ENCODE measurements around the gene NLGN4X.
"Not testable (repeated sequence)": the region's sequence is repeated elsewhere in the genome, so short reads cannot be mapped to it uniquely, and the experiment has no call there.

The NLGN4X gene

GRCh38 chrX:5916945-5917344 is 311.7 kb downstream of the NLGN4X start:
- no peak for TF ChIP-seq POLR2A (IDR thresholded peaks at IDR 0.05; ENCODE audit: low read depth, low read length)
- FAIRE-seq (no peak), DNase-seq (ENCODE audit: insufficient read length, low spot score) (no peak)

DNA sequence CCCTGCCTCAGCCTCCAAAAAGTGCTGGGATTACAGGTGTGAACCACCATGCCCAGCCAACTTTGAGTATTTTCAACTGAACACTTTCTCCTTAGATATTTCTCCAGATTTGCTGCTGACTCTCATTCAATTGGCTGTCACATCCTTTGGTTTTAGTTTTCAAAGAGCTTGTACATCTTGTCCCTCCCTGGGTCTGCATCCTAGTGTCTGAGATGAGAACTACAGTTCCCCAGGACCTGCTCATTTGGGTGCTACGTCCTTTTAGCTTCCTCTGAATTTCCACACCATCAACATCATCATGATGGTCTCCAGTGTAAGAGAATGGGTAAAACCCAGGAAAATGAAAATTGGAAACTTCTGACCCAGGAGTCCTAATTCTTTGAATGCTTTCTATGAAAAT is 312.9 kb downstream of the NLGN4X start:
- no peak for TF ChIP-seq POLR2A (IDR thresholded peaks at IDR 0.05; ENCODE audit: low read depth, low read length)
- no peak for DNase-seq (ENCODE audit: insufficient read length, low spot score)
- no peak for FAIRE-seq

DNA sequence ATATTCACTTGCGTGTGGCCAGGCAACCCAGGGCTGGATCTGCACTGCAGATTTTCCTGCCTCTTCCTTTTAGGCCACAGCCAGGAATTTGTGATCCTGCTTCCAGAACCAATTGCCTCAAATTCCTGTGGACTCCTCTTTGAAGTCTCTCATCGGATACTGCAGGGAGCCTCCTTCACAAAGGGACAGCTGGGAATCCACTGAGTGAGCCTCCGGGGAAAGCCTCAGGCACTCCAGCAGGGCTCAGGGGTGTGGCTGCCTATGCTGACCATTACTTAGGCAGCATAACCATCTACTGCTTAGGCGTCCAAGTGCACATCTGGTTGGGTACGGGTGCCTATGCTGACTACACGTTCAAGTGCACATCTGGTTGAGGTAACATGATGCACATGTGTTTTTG is 321.5 kb downstream of the NLGN4X start:
- TF ChIP-seq POLR2A (IDR thresholded peaks at IDR 0.05; ENCODE audit: low read depth, low read length): no peak
- no peak for FAIRE-seq
- DNase-seq (ENCODE audit: insufficient read length, low spot score): no peak

GRCh38 chrX:5903586-5904190 is 325.0 kb downstream of the NLGN4X start:
- not testable (repeated sequence) for FAIRE-seq; DNase-seq (ENCODE audit: insufficient read length, low spot score)

GRCh38 chrX:5898463-5898862 is 330.2 kb downstream of the NLGN4X start:
- FAIRE-seq: no peak
- DNase-seq (ENCODE audit: insufficient read length, low spot score): no peak
- TF ChIP-seq POLR2A (IDR thresholded peaks at IDR 0.05; ENCODE audit: low read depth, low read length): no peak

DNA sequence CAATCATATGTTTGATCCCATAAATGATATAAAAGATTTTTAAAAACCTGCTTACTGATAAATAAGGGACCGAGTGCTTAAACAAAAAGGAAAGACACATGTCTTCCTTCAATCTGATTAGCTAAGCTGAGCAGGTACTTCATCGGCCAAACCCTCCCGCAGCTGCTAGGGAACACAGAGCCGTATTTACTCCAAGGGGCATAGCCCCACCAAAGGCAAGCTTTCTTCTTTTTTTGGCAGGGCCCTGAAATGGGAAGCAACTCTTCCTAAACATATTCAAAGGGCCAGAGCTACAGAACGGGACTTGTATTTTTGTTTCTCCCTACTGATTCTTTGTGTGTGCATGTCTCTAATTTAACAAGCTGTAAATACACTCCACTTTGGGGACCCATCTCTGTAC is 337.3 kb downstream of the NLGN4X start:
- DNase-seq (ENCODE audit: insufficient read length, low spot score): no peak
- no peak for TF ChIP-seq POLR2A (IDR thresholded peaks at IDR 0.05; ENCODE audit: low read depth, low read length)
- no peak for FAIRE-seq

DNA sequence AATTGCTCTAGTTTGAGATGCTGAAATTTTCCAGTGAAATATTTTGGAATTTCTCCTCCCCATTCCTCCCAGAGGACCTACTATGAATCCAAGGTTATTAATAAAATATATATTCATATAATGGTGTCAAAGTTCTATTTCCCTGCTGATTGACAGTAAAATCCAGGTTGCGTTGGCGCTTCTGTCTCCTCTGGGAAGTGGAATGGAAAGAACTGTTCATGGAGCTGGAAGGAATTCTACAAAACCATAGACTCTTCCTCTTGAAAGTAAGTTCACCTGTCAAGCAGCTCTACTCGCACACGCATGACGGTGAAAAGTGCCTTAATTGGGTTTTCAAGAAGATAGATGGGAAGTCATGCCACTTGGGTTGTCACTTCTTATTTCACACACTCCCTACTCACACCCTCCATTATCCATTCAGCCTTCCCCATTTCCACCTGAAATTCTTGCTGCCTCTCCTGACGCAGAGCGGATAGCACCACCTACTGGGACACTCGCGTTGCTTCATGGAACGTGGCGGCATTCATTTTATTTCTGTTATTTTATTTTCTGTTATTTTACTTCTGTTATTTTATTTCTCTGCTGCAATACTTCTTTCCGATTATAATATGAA is 351.6 kb downstream of the NLGN4X start:
- TF ChIP-seq POLR2A (IDR thresholded peaks at IDR 0.05; ENCODE audit: low read depth, low read length): no peak
- DNase-seq (ENCODE audit: insufficient read length, low spot score) (no peak), FAIRE-seq (no peak)

- no peak for DNase-seq (ENCODE audit: insufficient read length, low spot score)
- FAIRE-seq: no peak
These were observed 358.4 kb downstream of the NLGN4X start for GRCh38 chrX:5870238-5870637.

GRCh38 chrX:5869786-5870185 is 358.9 kb downstream of the NLGN4X start:
- FAIRE-seq: no peak
- no peak for TF ChIP-seq POLR2A (IDR thresholded peaks at IDR 0.05; ENCODE audit: low read depth, low read length)

More at GRCh38 chrX:5870238-5870637, 358.4 kb downstream of the NLGN4X start:
- no peak for TF ChIP-seq POLR2A (IDR thresholded peaks at IDR 0.05; ENCODE audit: low read depth, low read length)

GRCh38 chrX:5867778-5868177 is 360.9 kb downstream of the NLGN4X start:
- no peak for FAIRE-seq
- no peak for DNase-seq (ENCODE audit: insufficient read length, low spot score)
- no peak for TF ChIP-seq POLR2A (IDR thresholded peaks at IDR 0.05; ENCODE audit: low read depth, low read length)

More at GRCh38 chrX:5869786-5870185, 358.9 kb downstream of the NLGN4X start:
- DNase-seq (ENCODE audit: insufficient read length, low spot score): no peak

DNA sequence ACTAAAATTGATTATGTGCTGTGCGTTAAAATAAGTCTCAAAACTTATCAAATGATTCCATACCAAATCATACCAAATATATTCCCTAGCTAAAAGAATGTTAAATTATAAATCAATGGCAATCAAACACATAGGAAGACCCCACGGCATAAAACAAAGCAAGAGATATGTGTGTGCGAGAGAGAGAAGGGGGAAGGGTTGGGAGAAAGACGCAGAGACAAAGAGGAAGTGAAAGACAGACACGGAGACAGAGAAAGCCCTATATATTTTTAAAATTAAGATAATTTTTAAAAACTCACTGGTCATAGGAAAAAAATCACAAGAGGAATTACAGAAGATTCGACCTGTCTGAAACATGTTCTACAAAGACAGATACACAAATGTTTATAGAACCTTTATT is 371.4 kb downstream of the NLGN4X start:
- DNase-seq (ENCODE audit: insufficient read length, low spot score) (no peak), FAIRE-seq (no peak)
- TF ChIP-seq POLR2A (IDR thresholded peaks at IDR 0.05; ENCODE audit: low read depth, low read length): no peak

DNA sequence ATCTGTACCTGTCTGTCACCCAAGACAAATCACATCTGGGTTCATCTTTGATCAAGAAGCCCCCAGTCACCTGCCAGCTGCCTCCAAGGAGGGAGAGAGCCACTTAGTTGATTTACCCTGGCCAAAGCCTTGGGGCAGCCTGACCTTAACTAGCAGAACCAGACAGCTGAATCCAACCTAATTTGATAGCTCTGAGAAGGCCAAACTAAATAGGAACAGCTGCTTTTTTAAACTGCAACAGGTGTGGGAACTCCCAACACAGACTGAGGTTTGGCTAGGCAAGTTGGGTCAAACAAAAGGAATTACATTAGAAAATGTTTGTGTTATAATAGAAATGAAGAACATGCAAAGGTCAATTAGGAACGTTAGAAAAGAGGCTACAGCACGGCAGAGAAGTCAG is 375.7 kb downstream of the NLGN4X start:
- FAIRE-seq (no peak), DNase-seq (ENCODE audit: insufficient read length, low spot score) (no peak)
- TF ChIP-seq POLR2A (IDR thresholded peaks at IDR 0.05; ENCODE audit: low read depth, low read length): no peak

DNA sequence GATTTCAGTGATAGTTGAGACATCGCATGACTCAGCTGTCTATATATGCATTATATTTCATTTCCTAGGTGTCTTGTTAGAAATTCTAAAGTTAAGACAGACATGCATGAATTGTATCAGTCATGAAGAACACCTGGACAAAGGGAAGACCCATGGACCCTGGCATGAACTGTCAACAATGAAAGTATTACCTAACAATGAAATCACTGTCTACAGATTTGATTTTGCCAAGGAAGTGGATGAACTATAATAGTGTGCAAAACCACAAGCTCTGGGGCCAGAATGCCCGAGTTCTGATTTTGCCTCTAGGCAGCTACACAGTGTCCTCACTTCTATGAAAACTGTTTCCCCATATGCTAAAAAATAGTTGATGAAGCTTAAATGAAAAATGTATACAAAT is 386.1 kb downstream of the NLGN4X start:
- no peak for FAIRE-seq
- TF ChIP-seq POLR2A (IDR thresholded peaks at IDR 0.05; ENCODE audit: low read depth, low read length): no peak

More for the DNA sequence above, 386.1 kb downstream of the NLGN4X start:
- no peak for DNase-seq (ENCODE audit: insufficient read length, low spot score)

Data from H54 (cell line).